Activated CD4-positive, alpha-beta T cell treated with anti-CD3 and anti-CD28 coated beads for 4 hours (primary cell): Measurements from ENCODE around the gene FFAR1.

Source experiments
- DNase-seq, 2 donors: peaks; one replicate each; pipeline ENCODE4 v3.0.0-alpha.2; 2020

FFAR1 gene

DNA sequence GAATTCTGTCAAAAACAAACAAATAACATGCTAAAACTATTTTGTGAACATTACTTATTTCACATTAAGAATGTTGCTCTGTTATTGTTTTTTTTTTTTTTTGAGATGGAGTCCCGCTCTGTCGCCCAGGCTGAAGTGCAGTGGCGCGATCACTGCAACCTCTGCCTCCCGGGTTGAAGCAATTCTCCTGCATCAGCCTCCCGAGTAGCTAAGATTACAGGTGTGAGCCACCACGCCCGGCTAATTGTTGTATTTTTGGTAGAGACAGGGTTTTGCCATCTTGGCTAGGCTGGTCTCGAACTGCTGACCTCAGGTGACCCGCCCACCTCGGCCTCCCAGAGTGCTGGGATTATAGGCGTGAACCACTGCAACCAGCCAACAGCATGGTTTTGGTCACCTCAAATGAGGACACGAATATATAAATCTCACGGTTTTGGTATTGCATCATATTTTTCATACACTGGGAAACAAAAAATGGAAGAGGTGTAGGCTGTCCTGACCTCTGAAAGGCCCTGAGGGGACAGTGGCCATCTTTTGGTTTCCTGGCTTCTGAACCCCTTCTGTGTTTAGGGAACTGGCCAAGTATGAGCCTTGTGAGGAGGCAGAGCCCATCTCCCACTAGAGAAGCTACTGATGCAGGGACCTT lies 48.7 kb downstream of the FFAR1 start:
- no peak for DNase-seq

DNA sequence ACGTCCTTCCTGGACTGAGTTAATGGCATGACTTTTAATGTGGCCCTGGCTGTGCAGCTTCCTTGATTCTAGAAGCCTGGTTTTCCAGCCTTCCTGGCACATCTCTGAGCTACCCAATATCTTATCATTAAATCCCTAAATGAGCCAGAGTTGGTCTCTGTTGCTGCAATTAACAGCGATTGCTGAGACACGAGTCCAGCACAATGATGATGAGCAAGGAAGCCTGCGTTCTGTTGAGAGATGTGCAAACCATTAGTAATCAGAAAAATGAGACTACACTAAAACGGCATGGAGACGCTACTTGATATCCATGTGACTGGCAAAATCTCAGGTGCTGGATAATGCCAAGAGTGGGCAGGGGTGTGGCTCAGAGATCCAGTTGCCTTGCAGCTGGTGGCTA lies 49.4 kb downstream of the FFAR1 start:
- DNase-seq = no peak
